ENCODE measurements around the gene HDAC4. TPM values are rescaled to one million over a fixed set of nuclear protein-coding genes. Genes with fewer than 3 reads are reported as not detected.

HDAC4 gene
- total and polyA plus RNA-seq, 2 of the 8 experiments (the other 6 are each of a cell fraction or from before 2014, with no cell fraction given), result 15.4 to 31.5 TPM

DNA sequence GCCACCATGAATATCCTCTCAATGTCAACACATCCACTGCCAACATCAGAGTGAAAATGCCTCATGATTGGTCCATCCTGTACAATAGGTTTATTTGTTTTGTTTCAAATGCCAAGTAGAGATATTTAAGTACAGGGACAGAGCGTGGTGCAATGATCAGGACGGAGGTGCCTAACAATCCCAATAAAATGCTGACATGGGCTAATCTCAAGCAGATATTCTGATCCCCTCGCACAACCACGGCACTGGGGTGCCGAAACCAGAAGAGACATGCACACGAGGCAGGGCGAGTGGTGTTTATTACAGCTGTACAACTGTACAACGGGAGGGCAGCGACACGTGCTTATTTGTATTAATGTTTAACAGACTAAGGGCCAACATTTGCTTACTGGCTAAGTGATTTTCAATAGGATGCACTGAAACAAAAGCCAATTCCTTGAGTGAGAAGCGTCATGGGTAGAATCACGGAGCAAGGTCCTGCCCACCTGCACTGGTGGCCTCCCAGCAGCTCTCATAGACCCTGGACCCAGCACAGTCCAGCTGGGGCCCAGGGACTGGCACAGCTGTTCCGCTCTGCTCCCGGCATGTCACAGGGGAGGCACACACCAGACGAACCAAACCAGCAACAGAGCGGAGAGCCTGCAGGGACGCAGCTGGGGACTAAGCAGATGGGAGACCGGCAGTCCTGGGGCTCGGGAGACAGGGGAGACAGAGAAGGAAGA is 101.4 kb downstream of the HDAC4 start (continued):
- TF ChIP-seq, protein P1, sequence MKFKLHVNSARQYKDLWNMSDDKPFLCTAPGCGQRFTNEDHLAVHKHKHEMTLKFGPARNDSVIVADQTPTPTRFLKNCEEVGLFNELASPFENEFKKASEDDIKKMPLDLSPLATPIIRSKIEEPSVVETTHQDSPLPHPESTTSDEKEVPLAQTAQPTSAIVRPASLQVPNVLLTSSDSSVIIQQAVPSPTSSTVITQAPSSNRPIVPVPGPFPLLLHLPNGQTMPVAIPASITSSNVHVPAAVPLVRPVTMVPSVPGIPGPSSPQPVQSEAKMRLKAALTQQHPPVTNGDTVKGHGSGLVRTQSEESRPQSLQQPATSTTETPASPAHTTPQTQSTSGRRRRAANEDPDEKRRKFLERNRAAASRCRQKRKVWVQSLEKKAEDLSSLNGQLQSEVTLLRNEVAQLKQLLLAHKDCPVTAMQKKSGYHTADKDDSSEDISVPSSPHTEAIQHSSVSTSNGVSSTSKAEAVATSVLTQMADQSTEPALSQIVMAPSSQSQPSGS (IDR thresholded peaks at IDR 0.05; ENCODE audit: low read length), result no peak
- no peak for TF ChIP-seq TAF7 (optimal IDR thresholded peaks at IDR 0.05; ENCODE audit: borderline replicate concordance, low read depth, low read length)

Measured in H1 (cell line).